Fibroblast of villous mesenchyme (primary cell): ENCODE results near the gene HOMEZ. TPM values are rescaled to one million over a fixed set of nuclear protein-coding genes. Genes with fewer than 3 reads are reported as not detected.
A peak's percentile ranks its signal among the peaks of the same experiment; 100 is the strongest.

Source experiments
- DNase-seq: peaks from one replicate; pipeline ENCODE4 v3.0.0-alpha.2; 2010; ENCODE audit warnings: low read depth
- H3K4me3 ChIP-seq: 2 replicates; pipeline ENCODE4 v1.5.1; 2011; ENCODE audit warnings: low read depth, mild to moderate bottlenecking, low read length
- total RNA-seq: library from RNA; depleted of rRNA; stranded (reverse); fragments of >200 nt; gene quantifications from 2 replicates; pipeline ENCODE4 v1.2.3, GENCODE V29; 2012
- TF ChIP-seq, protein P1 (sequence below): IDR thresholded peaks from 2 replicates; pipeline ENCODE4 v1.5.1; 2012; ENCODE audit warnings: low read depth, mild to moderate bottlenecking, low read length; ENCODE audit not compliant: insufficient read depth

The HOMEZ gene
- total RNA-seq, 1 donor = 6.0 TPM

- peak overlapping the region; percentile 54 for H3K4me3 ChIP-seq
- DNase-seq = no peak
- TF ChIP-seq, protein P1, sequence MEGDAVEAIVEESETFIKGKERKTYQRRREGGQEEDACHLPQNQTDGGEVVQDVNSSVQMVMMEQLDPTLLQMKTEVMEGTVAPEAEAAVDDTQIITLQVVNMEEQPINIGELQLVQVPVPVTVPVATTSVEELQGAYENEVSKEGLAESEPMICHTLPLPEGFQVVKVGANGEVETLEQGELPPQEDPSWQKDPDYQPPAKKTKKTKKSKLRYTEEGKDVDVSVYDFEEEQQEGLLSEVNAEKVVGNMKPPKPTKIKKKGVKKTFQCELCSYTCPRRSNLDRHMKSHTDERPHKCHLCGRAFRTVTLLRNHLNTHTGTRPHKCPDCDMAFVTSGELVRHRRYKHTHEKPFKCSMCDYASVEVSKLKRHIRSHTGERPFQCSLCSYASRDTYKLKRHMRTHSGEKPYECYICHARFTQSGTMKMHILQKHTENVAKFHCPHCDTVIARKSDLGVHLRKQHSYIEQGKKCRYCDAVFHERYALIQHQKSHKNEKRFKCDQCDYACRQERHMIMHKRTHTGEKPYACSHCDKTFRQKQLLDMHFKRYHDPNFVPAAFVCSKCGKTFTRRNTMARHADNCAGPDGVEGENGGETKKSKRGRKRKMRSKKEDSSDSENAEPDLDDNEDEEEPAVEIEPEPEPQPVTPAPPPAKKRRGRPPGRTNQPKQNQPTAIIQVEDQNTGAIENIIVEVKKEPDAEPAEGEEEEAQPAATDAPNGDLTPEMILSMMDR = no peak
Measured at GRCh38 chr14:23319746-23320583, 34.0 kb upstream of the HOMEZ start.

GRCh38 chr14:23316300-23316699, 30.4 kb upstream of the HOMEZ start:
- no peak overlapping the region for H3K4me3 ChIP-seq
- DNase-seq = no peak
- TF ChIP-seq, protein P1 = no peak

DNA sequence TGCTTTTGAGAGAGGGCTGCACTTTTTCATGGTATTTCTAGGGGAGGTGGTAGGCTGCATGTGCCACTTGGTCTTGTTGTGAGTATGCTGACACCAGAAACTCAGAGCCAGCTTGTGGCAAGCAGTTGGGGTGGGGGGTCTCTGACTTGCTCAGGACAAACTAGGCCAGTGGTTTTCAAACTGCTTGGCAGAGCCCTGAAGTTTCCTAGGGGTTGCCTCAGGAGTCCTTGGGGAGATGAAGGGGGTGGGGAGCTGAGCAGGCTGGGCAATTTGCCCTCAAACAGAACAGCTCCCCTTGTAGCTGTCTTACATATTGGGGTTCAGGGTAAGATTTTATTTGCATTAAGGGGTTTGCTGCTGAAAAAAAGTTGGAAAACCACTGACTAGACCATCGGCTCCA, 24.6 kb upstream of the HOMEZ start:
- H3K4me3 ChIP-seq = no peak overlapping the region
- DNase-seq = no peak
- TF ChIP-seq, protein P1 = no peak

- DNase-seq = no peak
- peak overlapping the region; percentile 4 for H3K4me3 ChIP-seq
- TF ChIP-seq, protein P1 = no peak
Measured at GRCh38 chr14:23308721-23309445, 23.0 kb upstream of the HOMEZ start.

- H3K4me3 ChIP-seq = peak overlapping the region; percentile 94
- TF ChIP-seq, protein P1 = no peak
- peak; percentile 9 for DNase-seq
Measured at GRCh38 chr14:23307687-23308644, 22.0 kb upstream of the HOMEZ start.

DNA sequence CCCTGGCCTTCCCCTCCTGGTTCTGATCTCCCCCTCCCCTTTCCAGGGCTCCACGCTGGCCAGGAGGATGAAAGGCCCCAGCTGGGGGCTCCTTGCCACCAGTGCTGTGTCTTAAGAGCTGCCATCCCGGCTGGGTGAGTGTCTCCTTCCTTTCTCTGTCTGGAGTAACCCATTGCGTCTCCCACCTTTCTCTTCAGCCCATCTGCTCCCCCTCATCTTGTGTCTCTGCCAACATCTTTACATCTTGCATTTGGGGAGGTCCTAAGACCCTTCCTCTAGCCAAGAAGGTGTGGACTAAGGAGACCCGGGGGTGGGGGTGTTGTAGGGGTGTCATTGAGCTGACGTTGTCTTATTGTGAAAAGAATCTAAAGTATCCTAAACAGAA, 21.2 kb upstream of the HOMEZ start:
- DNase-seq = no peak
- TF ChIP-seq, protein P1 = no peak

More for the DNA sequence above, 21.2 kb upstream of the HOMEZ start:
- H3K4me3 ChIP-seq = peak overlapping the region; percentile 94
